H1 (cell line): Measurements from ENCODE around the gene CRHR1. TPM values are rescaled to one million over a fixed set of nuclear protein-coding genes. Genes with fewer than 3 reads are reported as not detected.

ENCODE experiments used
- CBX5 ChIP-seq: fragments of 300-800, 300-1000 bp; sonication (generic); IDR thresholded peaks from 2 replicates; pipeline ENCODE4 v1.7.1; 2016; ENCODE audit warnings: antibody characterized with exemption, low read length, low read depth
- E2F6 ChIP-seq: IDR thresholded peaks from 2 replicates; pipeline ENCODE4 v1.6.1; 2012; ENCODE audit warnings: inconsistent platforms
- KDM5A ChIP-seq: fragments of 200-600 bp; IDR thresholded peaks from 2 replicates; pipeline ENCODE4 v1.7.1; 2012; ENCODE audit warnings: mild to moderate bottlenecking, low read length, inconsistent platforms, mixed read lengths
- MAFK ChIP-seq: IDR thresholded peaks from 2 replicates; pipeline ENCODE4 v1.6.1; 2012; ENCODE audit warnings: low read depth, mild to moderate bottlenecking, improper control_type of control experiment, low read length
- SP1 ChIP-seq: IDR thresholded peaks from 2 replicates; pipeline ENCODE4 v1.6.1; 2011; ENCODE audit warnings: low read depth, low read length
- TBP ChIP-seq: IDR thresholded peaks from 2 replicates; pipeline ENCODE4 v1.6.1; 2011; ENCODE audit warnings: low read depth, low read length, improper control_type of control experiment
- polyA plus RNA-seq, 7 experiments: library from polyadenylated mRNA; depleted of rRNA in 3 of 7; stranded (reverse) in 5 of 7; unstranded in 2 of 7; fragments of >200 nt in 5 of 7; fragments of 200-250 nt in 2 of 7; gene quantifications; 1 replicate in 5 of 7; 2 replicates in 1 of 7; 4 replicates in 1 of 7; pipeline versions ENCODE4 v1.2.1 to v1.2.3, GENCODE V29; 2011 to 2013; ENCODE audit warnings: missing spikeins in 2 of 7, mixed read lengths in 2 of 7
- total RNA-seq: library from RNA; stranded (reverse); fragmentation: NEBNext Ultra II Directional; extraction: Animal tissue kit (Norgen Biotek cat#: 25700); gene quantifications from 2 replicates; pipeline ENCODE4 v1.2.1, GENCODE V29; 2021

The CRHR1 gene
- total and polyA plus RNA-seq, 2 of the 8 experiments (the other 6 are each of a cell fraction or from before 2014, with no cell fraction given) = 0.56 to 1.7 TPM

GRCh38 chr17:45786349-45786748 is 2.2 kb downstream of the CRHR1 start (continued):
- TF ChIP-seq KDM5A (no peak), SP1 (no peak), E2F6 (no peak), CBX5 (no peak), TBP (no peak), MAFK (no peak)
